Omental fat pad (tissue), 4 donors: ENCODE results near the gene LRRN4CL. TPM values are rescaled to one million over a fixed set of nuclear protein-coding genes. Genes with fewer than 3 reads are reported as not detected.
A peak's percentile ranks its signal among the peaks of the same experiment; 100 is the strongest.
"Not testable (repeated sequence)": the region's sequence is repeated elsewhere in the genome, so short reads cannot be mapped to it uniquely, and the experiment has no call there.

Experiments used
- ATAC-seq: fragments of 150-250 bp; one replicate; pipeline ENCODE4 v1.9.1; 2016; ENCODE audit warnings: mild to moderate bottlenecking, moderate library complexity; ENCODE audit not compliant: low FRiP score
- DNase-seq: peaks from one replicate; pipeline ENCODE4 v3.0.0-alpha.2; 2019; ENCODE audit warnings: low spot score
- total RNA-seq, 4 donors: library from RNA; depleted of rRNA; stranded (reverse); fragments of >200 nt; gene quantifications; one replicate each; pipeline ENCODE4 v1.1.0, GENCODE V29; 2016
- TF ChIP-seq, protein P1 (sequence below), 3 donors: fragments of 450-650 bp; IDR thresholded peaks; one replicate each; pipeline ENCODE4 v1.5.1; 2016 to 2017; ENCODE audit warnings: antibody characterized with exemption in 3 of 3, mild to moderate bottlenecking in 3 of 3, moderate library complexity in 2 of 3

The LRRN4CL gene
- total RNA-seq, result 10 to 100 TPM; 30.9 to 49.3 (median 44.5) TPM

DNA sequence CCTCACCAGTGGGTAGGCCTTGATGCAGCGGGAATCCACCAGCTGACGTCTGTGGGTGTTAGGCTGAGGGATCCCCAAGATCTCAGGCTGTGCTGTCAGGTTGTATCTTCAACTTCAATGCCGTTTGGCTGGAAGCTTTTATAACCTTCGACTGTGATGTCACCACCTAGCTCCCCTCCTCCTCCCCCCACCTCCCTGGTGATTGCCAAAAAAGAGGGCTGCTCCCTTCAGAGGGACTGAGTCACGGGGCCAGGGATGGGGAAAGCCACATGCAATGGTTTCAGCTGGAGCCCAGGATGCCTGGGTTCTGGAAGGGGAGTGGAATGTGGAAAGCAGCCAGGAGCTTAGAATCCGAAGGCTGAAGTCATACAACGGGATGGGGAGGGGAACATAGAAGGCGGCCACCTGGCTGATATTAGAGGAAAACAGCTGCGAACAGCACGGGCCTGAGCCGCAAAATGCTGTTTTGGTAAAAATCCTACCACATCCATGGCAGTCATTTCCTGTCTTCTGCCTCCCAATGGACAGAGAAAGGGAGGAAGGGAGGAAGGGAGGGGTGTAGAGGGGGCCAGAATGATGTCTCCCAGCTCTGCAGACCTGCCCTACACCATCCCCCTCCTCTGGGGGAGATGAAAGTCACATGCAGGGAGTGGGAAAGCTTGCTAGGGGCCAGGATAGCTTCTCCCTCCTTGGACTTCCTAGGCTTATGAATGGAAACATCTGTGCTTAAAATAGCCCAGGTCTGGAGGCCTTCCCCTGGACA lies at the start of gene LRRN4CL:
Gene LRRN4CL (minus strand): TSS at position 110 of the 763 bp plus-strand sequence. CDS start 1,022 bp downstream, outside the sequence.
- ATAC-seq (peak; percentile 87), DNase-seq (peak; percentile 59)
- TF ChIP-seq, protein P1, sequence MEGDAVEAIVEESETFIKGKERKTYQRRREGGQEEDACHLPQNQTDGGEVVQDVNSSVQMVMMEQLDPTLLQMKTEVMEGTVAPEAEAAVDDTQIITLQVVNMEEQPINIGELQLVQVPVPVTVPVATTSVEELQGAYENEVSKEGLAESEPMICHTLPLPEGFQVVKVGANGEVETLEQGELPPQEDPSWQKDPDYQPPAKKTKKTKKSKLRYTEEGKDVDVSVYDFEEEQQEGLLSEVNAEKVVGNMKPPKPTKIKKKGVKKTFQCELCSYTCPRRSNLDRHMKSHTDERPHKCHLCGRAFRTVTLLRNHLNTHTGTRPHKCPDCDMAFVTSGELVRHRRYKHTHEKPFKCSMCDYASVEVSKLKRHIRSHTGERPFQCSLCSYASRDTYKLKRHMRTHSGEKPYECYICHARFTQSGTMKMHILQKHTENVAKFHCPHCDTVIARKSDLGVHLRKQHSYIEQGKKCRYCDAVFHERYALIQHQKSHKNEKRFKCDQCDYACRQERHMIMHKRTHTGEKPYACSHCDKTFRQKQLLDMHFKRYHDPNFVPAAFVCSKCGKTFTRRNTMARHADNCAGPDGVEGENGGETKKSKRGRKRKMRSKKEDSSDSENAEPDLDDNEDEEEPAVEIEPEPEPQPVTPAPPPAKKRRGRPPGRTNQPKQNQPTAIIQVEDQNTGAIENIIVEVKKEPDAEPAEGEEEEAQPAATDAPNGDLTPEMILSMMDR (IDR thresholded peaks at IDR 0.05), result no peak

DNA sequence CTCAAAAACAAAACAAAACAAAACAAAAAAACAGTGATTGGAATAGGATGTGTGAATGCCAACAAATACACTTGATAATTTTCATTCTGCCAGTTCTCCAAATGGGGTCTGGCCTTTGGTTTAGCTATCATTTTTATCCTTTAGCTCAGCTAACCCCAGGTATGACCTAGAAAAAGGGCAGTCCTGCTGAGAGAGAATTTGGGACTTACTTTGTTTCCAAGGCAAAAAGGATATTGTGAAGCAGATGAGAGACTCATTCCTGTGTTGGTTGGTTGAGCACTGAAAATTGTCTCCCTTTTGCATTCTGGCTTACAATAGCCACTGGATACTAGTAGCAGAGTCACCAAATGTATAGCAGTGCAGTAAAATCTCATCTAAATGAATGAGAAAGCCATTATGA lies 47.9 kb upstream of the LRRN4CL start:
- ATAC-seq (no peak), DNase-seq (no peak)
- TF ChIP-seq, protein P1 (IDR thresholded peaks at IDR 0.05), result no peak

DNA sequence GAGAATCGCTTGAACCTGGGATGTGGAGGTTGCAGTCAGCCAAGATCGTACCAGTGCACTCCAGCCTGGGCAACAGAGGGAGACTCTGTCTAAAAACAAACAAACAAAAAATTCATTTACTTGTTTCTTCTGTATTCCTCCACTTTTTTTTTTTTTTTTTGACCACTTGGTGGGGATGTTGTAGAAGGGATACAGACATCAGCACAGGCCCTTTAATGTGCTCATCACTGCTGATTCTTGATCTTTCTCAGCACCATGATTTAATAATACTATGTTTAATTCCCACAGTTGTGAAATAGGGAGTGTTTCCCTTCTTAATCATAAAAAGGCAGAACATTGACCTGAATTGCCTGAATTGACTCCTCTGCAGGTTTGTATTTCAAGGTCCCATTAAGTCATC lies 43.5 kb upstream of the LRRN4CL start:
- TF ChIP-seq, protein P1 (IDR thresholded peaks at IDR 0.05), result no peak
- no peak for DNase-seq
- no peak for ATAC-seq

DNA sequence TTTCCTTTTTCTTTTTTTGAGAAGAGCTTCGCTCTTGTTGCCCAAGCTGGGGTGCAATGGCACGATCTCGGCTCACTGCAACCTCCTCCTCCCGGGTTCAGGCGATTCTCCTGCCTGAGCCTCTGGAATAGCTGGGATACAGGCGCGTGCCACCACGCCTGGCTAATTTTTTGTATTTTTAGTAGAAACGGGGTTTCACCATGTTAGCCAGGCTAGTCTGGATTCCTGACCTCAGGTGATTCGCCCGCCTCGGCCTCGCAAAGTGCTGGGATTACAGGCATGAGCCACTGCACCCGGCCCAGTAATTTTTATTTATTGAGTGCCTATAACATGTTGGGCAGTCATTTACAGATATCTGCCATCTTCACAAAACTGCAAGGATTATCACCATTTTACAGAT lies 40.7 kb upstream of the LRRN4CL start:
- ATAC-seq, DNase-seq: not testable (repeated sequence)

DNA sequence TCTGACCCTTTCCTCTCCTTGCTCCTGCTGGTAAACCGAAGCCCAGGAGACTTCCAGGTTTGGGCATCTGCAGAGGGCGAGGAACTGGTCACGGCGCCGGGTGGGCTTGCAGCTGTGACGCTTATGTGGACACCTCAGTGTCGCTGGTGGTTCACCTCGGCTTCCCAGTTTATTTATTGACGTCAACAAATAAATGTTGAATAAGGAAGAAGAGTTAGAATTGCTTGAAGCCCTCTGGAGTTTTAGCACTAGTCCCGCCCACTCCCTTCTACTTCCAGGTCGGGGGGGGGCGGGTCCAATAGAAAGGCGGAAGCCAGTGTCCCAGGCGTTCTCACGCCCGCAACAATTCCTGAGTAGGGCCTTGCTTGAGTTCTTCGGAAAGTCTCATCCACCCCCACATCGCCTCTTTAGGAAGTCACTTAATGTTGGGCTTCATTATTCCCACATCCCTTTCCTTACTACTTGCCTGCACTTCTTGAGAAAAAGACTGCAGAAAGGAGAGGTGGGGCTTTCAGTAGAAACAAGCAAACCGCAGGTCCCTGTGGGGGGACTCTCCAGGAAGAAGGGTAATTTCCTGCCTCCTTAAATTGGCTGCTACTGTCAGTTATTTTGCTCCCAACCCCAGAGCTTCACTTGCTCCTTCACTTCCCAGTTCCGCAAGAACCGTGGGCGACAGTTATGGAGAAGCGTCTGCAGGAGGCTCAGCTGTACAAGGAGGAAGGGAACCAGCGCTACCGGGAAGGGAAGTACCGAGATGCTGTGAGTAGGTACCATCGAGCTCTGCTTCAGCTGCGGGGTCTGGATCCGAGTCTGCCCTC lies 39.0 kb upstream of the LRRN4CL start, which contains the start of gene TTC9C:
Gene TTC9C (plus strand): TSS at position 316 of the 818 bp plus-strand sequence. CDS start 363 bp downstream, at position 679.
- ATAC-seq, result peak; percentile 46
- TF ChIP-seq, protein P1 (IDR thresholded peaks at IDR 0.05), result no peak
- DNase-seq, result peak; percentile 85

DNA sequence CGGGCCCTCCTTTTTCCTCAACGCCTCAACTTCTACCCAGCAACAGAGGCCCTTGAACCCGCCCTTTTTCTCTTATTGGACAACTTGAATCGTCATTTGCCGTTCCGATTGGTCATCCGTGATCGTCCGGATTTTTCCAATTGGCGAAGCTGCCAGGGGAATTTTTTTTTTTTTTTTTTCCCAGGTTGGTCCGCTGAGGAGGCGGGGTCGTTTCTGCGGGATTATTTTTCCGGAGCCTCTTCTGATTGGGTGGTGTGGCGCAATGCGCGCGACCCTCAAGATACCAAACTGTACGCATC lies 38.5 kb upstream of the LRRN4CL start:
- TF ChIP-seq, protein P1 (IDR thresholded peaks at IDR 0.05), result no peak
- peak; percentile 42 for DNase-seq
- peak; percentile 72 for ATAC-seq

DNA sequence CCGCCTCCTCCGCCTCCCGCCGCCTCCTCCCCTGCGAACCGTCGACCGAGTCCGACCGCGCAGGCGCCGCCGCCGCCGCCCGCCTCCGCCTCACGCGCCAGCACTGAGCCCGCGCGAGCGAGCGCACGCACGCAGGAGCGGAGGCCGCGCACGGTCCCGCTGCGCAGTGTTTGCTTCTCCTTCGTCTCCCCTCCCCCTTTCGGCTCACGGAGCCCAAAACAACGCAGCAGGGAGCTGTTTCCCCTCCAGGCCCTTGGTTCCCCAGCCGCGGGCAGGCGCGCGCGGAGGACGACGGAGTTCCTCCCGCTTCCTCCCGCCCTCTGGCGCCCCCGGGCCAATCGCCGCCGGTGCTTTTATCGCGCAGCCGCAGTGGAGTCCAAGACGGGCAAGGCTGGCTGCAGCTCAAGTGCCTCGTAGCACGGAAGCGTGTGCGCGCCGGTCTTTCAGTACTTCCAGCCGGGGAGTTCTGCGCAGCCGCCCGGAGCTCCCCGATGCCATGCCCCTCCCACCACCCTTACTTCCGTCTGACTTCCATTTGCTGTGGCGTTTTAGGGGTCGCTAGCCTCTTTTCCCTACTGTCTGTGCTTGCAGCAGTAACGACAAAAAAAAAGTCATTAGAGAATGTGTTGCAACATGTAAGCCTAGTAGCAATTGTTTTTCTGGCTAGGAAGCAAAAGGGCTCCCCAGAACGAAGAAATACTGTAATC lies 38.0 kb upstream of the LRRN4CL start, which contains the start of gene HNRNPUL2:
Gene HNRNPUL2 (minus strand): TSS at position 293 of the 707 bp plus-strand sequence. CDS start 301 bp downstream, outside the sequence.
- DNase-seq, result peak; percentile 91
- ATAC-seq, result peak; percentile 92
- TF ChIP-seq, protein P1 (IDR thresholded peaks at IDR 0.05), result no peak
